ENCODE results near the gene GALNT1.

DNA sequence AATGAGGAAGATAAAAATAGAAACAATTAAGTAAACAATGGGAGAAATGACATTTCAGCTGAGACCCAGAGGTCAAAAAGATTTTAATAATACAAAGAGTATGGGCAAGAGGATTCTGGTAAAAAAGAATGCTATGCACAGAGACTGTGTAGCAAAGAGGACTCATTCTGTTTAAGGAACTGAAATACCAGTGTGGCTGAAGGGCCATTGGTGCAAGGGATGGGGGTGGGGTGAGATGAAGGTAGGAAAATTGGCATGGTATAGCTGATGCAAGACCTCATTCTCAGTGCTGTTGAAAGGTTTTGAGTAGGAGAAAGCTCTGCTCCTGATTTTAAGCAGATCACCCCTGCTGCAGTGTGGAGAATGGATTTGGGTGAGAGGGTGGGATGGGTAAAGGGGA, 10.8 kb downstream of the GALNT1 start:
- TF ChIP-seq CTBP1 (IDR thresholded peaks at IDR 0.05; ENCODE audit: borderline replicate concordance) (no peak), HDGF (IDR thresholded peaks at IDR 0.05; ENCODE audit: borderline replicate concordance) (no peak), FOXA1 (IDR thresholded peaks at IDR 0.05) (no peak), ELF4 (IDR thresholded peaks at IDR 0.05) (no peak), SUZ12 (IDR thresholded peaks at IDR 0.05) (no peak), ZNF384 (IDR thresholded peaks at IDR 0.05) (no peak), ARNT (IDR thresholded peaks at IDR 0.05) (no peak), FOXK2 (IDR thresholded peaks at IDR 0.05) (no peak), NFRKB (IDR thresholded peaks at IDR 0.05) (no peak), LEF1 (IDR thresholded peaks at IDR 0.05; ENCODE audit: borderline replicate concordance) (no peak), TARDBP (IDR thresholded peaks at IDR 0.05) (no peak)
- TF ChIP-seq, protein P1, sequence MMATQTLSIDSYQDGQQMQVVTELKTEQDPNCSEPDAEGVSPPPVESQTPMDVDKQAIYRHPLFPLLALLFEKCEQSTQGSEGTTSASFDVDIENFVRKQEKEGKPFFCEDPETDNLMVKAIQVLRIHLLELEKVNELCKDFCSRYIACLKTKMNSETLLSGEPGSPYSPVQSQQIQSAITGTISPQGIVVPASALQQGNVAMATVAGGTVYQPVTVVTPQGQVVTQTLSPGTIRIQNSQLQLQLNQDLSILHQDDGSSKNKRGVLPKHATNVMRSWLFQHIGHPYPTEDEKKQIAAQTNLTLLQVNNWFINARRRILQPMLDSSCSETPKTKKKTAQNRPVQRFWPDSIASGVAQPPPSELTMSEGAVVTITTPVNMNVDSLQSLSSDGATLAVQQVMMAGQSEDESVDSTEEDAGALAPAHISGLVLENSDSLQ (IDR thresholded peaks at IDR 0.05), result no peak
